HG02870 (cell line): ENCODE measurements around the gene THRSP.
"Not testable (repeated sequence)": the region's sequence is repeated elsewhere in the genome, so short reads cannot be mapped to it uniquely, and the experiment has no call there.

ENCODE experiments used
- ATAC-seq: cut with Tn5 transposase; IDR thresholded peaks from one replicate; pipeline ENCODE4 v1.9.1; 2021; ENCODE audit warnings: mild to moderate bottlenecking, moderate library complexity; ENCODE audit not compliant: unreplicated experiment

THRSP gene

GRCh38 chr11:78038697-78039313 lies 24.9 kb upstream of the THRSP start:
- ATAC-seq = no peak

DNA sequence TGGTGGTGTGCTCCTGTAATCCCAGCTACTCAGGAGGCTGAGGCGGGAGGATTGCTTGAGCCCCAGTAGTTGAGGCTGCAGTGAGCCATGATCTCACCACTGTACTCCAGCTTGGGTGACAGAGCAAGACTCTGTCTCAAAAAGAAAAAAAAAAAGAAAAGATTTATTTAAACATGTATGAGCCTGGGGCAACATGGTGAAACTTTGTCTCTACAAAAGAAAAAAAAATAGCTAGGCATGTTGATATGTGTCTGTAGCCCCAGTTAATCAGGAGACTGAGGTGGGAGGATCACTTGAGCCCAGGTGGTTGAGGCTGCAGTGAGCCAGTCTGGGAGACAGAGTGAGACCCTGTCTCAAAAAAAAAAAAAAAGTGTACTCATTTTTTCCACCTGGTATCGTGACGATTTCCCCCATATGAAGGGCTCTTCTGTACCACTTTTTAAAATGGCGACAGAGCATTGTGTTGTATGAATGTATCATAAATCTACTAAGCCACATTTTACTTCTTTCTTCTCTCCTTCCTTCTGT lies 24.2 kb upstream of the THRSP start:
- ATAC-seq = no peak

- no peak for ATAC-seq
Observed at GRCh38 chr11:78039919-78040671, 23.6 kb upstream of the THRSP start.

- ATAC-seq = no peak
Observed at GRCh38 chr11:78040691-78041379, 22.8 kb upstream of the THRSP start.

DNA sequence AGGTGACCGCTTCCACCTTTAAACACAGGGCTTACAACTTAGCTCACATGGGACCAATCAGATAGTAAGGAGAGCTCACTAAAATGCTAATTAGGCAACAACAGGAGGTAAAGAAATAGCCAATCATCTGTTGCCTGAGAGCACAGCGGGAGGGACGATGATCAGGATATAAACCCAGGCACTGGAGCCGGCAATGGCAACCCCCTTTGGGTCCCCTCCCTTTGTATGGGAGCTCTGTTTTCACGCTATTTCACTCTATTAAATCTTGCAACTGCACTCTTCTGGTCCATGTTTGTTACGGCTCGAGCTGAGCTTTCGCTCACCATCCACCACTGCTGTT lies 22.3 kb upstream of the THRSP start:
- ATAC-seq = not testable (repeated sequence)

DNA sequence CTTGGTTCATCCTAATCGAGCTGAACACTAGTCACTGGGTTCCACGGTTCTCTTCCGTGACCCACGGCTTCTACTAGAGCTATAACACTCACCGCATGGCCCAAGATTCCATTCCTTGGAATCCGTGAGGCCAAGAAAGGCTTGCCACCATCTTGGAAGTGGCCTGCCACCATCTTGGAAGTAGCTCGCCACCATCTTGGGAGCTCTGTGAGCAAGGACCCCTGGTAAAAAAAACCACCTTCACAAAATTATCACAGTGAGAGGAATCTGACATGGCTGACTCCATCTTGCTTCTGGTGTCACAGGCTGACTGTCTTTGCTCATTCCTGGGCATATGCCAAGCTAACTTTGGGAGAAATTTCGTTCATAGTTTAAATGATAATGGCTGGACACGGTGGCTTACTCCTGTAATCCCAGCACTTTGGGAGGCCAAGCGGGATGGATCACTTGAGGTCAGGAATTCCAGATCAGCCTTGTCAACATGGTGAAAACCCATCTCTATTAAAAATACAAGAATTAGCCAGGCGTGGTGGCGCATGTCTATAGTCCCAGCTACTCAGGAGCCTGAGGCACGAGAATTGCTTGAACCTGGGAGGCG lies 21.7 kb upstream of the THRSP start:
- no peak for ATAC-seq

- no peak for ATAC-seq
Observed at GRCh38 chr11:78044706-78045105, 19.0 kb upstream of the THRSP start.

DNA sequence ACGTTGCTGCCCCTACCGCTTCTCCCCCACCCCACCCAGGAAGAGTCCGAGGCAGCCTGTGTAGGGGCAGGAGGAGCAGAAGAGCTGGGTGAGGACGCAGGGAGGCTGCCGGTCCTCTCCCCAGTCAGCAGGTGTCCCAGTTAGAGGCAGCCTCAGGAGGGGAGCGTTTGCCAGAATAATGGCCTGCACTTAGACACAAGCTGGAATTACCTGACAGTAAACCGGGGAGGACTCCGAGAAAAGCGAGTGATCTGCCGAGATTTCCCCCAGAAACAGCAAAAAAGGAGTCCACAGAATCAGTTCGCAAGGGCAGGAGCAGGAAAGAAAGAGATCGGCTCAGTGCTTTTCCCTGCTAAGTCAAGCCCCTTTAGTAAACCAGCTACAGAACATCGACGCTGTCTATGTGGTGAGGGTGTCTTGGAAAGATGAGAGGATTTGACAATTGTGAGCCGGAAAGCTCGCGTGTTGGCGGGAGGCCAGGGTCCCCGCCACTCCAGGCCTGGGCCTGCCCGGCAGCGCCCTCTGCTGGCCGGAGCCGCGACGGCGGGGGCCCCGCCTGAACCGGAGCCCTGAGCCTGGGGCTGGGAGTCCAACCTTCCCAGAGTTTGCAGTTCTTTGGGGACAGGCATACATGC lies 17.7 kb upstream of the THRSP start:
- ATAC-seq = peak; percentile 76

- ATAC-seq = no peak
Observed at GRCh38 chr11:78046486-78046854, 17.2 kb upstream of the THRSP start.

GRCh38 chr11:78048561-78048960 lies 15.1 kb upstream of the THRSP start:
- ATAC-seq = no peak

DNA sequence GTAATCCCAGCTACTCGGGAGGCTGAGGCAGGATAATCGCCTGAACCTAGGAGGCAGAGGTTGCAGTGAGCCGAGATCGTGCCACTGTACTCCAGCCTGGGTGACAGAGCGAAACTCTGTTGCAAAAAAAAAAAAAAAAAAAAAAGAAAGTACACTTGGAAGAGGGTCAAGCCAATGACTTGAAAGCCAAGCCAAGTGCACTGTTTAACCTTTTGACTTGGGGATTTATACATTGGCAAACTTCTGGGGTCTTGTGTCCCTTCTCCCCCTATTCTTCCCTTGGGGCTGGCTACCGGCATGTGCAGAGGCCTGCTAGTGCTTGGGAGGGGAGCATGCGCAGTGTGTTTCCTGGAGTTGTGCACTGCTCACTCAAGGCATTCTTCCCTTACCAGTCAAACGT lies 14.3 kb upstream of the THRSP start:
- no peak for ATAC-seq

DNA sequence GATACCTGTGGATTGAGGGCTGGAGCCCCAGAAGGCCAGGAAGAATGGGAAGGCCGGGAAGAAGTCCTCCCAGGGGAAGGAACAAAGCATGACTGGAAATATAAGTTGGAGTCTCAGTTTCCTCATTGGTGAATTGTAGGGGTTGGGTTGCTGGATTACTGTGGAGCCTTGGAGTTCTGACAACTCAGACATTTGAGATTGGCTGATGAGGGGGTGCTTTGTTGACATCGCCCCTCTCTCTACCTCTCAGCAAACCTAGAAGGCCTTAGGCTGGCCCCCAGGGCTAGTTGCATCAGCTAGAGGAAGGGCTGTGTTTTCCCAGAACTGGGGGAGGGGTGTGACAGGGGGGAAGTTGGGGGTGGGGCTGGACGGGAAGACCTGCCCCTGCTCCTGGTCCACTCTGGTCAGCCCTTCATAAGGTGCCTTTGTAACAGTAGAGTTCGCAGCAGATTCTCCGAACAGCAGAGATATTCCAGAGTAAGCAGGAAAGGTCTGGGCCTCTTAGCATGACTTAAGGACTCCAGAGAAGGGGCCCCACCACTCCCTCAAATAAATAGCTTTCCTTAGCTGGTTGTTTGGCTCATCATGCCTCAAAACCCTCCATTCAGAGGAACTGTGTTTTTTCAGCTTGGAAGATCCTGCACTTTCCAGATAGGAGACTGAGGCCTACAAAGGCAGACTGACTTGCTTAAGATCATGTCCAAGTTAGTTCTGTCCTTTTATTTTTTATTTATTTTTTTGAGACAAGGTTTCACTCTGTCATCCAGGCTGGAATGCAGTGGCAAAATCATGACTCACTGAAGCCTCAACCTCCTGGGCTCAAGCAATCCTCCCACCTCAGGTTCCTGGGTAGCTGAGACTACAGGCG lies 12.5 kb upstream of the THRSP start:
- ATAC-seq = no peak

DNA sequence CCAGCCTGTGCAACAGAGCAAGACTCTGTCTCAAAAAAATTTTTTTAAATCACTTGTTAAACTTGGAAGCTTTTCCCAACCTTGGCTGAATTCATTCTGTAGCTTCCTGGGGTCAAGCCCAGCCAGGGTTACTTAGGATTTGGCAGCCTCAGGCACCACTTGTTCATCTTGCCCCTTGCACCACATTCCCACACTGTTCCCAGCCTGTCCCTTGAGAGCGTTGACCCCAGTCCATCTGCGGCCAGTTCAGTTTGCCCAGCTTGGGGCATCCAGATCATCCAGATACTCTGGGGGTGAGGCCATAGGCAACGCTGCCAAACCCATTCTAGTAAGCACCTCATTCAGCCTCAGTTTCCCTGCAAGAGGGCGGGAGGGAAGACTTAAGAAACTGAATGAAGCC lies 8.7 kb upstream of the THRSP start:
- no peak for ATAC-seq

DNA sequence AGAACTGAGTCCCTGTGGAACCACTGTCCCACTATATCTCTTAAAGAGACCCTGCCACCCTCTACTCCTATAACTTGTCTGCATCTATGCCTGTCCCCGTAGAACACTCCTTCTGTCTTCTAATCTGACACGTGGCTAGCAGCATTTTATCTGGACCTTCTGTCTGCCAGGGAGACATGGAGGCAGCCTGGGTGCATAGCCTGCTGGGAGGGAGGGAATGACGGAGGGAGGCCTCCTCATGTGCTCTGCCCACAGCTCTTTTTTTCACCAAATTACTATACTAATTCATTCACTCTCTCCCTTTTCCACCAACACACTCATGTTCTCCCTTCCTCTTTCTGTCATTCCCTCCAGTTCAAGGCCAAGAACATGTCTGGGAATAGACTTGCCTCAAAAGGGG lies 7.6 kb upstream of the THRSP start:
- ATAC-seq = no peak

DNA sequence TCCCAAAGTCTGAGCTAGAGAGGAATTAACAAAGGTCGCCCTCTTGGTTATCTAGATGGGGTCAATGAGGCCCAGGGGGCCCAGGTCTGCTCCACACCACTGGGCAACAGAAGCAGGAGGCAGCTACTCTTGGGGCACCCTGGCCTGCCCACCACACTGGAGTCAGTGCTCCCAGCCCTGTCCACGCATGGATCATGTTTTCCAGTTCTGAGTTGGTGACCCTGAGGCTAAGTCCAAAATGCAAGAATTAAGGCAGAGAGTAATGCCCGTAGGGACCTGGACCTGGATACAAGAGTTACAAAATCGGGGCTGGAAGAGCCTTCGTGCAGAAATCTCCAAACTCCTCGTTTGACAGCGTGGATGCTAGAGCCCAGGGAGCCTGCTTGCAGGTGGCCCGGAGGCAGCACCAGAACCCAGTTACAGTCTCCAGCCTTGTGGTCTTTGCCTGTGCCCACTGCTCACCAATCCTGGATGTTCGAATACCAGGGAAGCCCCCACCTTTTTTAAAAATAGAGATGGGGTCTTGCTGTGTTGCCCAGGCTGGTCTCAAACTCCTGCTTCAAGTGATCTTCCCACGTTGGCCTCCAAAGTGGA lies 6.1 kb upstream of the THRSP start:
- ATAC-seq = no peak

DNA sequence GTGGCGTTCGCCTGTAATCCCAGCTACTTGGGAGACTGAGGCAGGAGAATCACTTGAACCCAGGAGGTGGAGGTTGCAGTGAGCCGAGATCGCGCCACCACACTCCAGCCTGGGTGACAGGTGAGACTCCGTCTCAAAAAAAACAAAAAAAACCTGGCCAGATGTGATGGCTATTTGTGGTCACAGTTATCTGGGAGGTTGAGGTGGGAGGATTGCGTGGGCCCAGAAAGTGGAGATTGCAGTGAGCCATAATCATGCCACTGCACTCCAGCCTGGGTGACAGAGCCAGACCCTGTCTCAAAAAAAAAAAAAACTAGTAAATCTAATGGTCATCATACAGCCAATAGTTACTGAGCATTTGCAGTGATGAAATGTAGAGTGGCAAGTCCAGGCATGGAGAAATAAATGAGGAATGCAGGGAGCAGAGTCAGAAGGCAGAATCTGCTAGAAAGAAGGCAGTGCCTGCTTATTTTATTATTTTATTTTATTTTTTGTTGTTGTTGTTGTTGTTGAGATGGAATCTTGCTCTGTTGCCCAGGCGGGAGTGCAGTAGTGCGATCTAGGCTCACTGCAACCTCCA lies 3.8 kb upstream of the THRSP start:
- ATAC-seq = not testable (repeated sequence)

DNA sequence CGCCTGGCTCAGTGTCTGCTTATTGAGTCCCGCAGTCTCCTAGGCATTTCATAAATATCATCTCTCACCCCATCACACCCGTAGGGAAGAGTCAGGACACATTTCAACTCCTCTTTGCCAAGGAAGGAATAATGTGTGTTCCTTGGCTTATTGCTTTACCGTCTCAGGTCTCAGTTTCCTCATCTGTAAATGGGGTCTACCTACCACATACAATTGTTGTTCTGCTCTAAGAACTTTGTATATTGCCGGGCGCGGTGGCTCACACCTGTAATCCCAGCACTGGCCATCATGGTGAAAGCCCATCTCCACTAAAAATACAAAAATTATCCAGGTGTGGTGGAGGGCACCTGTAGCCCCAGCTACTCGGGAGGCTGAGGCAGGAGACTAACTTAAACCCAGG lies 3.1 kb upstream of the THRSP start:
- no peak for ATAC-seq

DNA sequence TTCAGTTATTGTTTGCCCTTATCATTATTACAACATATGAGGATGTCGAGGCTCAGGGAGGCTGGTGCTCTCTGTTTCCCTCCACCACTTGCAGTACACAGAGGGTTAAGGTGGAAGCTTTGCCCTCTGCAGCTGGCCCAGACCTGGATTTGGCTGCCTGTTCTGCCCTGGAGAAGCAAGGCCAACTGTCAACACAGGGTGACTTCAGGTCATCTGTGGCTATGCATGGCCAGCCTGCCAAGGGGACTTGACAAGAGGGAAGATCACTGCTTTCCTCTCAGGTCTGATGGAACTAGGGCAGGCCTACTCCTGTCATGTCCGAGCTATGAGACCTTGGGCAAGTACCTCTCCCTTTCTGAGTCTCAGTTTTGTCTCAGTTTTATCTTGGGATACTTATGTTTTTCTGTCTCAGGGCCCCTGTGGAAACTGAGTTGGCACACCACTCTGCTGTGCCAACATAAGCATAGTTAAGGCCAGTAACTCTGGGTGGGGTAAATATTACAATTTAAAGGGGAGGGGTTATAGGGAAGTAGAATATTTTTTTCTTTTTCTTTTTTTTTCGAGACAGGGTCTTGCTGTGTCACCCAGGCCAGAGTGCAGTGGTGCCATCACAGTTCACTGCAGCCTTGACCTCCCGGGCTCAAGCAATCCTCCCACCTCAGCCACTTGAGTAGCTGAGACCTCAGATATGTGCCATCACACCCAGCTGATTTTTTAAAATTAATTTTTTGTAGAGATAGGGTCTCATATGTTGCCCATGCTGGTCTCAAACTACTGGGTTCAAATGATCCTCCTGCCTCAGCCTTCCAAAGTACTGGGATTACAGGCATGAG lies 2.4 kb upstream of the THRSP start:
- no peak for ATAC-seq

- no peak for ATAC-seq
Observed at GRCh38 chr11:78061921-78062311, 1.7 kb upstream of the THRSP start.
